OCI-LY1 (cell line): ENCODE results near the gene ATP11A.

Experiments
- CTCF ChIP-seq: fragments of 200-600 bp; sonication (generic), shearing (Covaris generic); IDR thresholded peaks from 2 replicates; pipeline ENCODE4 v1.5.1; 2017; ENCODE audit warnings: mild to moderate bottlenecking, antibody characterized with exemption, low read length, moderate library complexity, mixed read lengths
- EZH2 ChIP-seq: fragments of 200-600 bp; sonication (generic), shearing (Covaris generic); IDR thresholded peaks from 2 replicates; pipeline ENCODE4 v1.8.0; 2017; ENCODE audit warnings: borderline replicate concordance, mixed run types, mild to moderate bottlenecking, antibody characterized with exemption, low read length, moderate library complexity, mixed read lengths

DNA sequence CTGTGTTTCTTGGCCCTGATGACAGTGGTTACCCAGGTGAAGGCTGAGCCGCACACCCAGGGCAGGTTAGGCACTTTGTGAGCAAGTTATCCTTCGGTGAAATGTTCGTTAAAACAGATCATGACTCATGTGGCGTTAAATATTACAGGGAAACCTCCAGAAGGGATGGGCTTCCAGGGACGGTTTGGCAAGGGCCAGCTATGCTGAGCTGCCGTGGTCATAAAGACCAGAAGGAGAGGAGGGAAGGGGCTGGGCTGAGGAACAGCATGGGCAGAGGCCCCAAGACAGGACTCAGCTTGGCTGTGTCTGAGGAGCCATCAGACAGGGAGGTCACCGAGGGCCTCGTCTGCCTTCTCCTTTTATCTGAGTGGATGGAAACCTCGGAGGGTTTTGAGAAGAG lies 47.5 kb downstream of the ATP11A start:
- no peak for TF ChIP-seq CTCF
- no peak for TF ChIP-seq EZH2
